Upper lobe of right lung (tissue), 1 donor: ENCODE data around the gene CHMP1A. TPM values are rescaled to one million over a fixed set of nuclear protein-coding genes. Genes with fewer than 3 reads are reported as not detected.
"Not testable (repeated sequence)": the region's sequence is repeated elsewhere in the genome, so short reads cannot be mapped to it uniquely, and the experiment has no call there.

ENCODE experiments used
- ATAC-seq: fragments of 200-7000 bp; cut with Tn5 transposase; one replicate; pipeline ENCODE4 v1.9.1; 2020; ENCODE audit warnings: mild to moderate bottlenecking, moderate library complexity
- DNase-seq: peaks from one replicate; pipeline ENCODE4 v3.0.0-alpha.2; 2020
- H3K27ac ChIP-seq: fragments of 200-600 bp; one replicate; pipeline ENCODE4 v1.8.0; 2022
- H3K27me3 ChIP-seq: fragments of 200-600 bp; one replicate; pipeline ENCODE4 v1.8.0; 2022; ENCODE audit warnings: mild to moderate bottlenecking
- H3K36me3 ChIP-seq: fragments of 200-600 bp; one replicate; pipeline ENCODE4 v1.8.0; 2022
- H3K4me1 ChIP-seq: fragments of 200-600 bp; one replicate; pipeline ENCODE4 v1.8.0; 2022
- H3K4me3 ChIP-seq: fragments of 200-600 bp; one replicate; pipeline ENCODE4 v1.8.0; 2022; ENCODE audit warnings: mild to moderate bottlenecking
- H3K9me3 ChIP-seq: fragments of 200-600 bp; one replicate; pipeline ENCODE4 v1.8.0; 2022
- CTCF ChIP-seq: fragments of 200-600 bp; IDR thresholded peaks from one replicate; pipeline ENCODE4 v1.8.0; 2022; ENCODE audit warnings: antibody characterized with exemption
- intact Hi-C: fragments of 100-400 bp; cut with DNase I; formaldehyde crosslinking; loops from one replicate; pipeline ENCODE4 v1.11.0; 2022
- total RNA-seq: library from RNA; stranded (reverse); fragmentation: NEBNext Ultra II Directional; extraction: Animal tissue kit (Norgen Biotek cat#: 25700); gene quantifications from one replicate; pipeline ENCODE4 v1.2.1, GENCODE V29; 2021
- donor health status: DM: no; HTN: yes; CAD: no; lungs with severe emphysema.

Gene CHMP1A
- total RNA-seq, 1 donor from 2014 or later = 74.0 TPM

- Histone ChIP-seq H3K4me1 (peaks cover 14% of the 10 kb centered on the region), H3K36me3 (peaks cover 5% of the 10 kb centered on the region)
- intact Hi-C loops = no loop called here
Measured at GRCh38 chr16:89697161-89697615, 39.7 kb upstream of the CHMP1A start.

GRCh38 chr16:89696670-89697128 is 39.2 kb upstream of the CHMP1A start:
- DNase-seq = no peak
- Histone ChIP-seq H3K27ac (no peak overlapping the region), H3K9me3 (no peaks in the 10 kb centered on the region), H3K4me3 (no peak overlapping the region), H3K36me3 (peaks cover 10% of the 10 kb centered on the region), H3K27me3 (no peaks in the 10 kb centered on the region), H3K4me1 (peaks cover 14% of the 10 kb centered on the region)
- ATAC-seq = no peak
- intact Hi-C loops = no loop called here
- TF ChIP-seq CTCF = no peak

More at GRCh38 chr16:89697161-89697615, 39.7 kb upstream of the CHMP1A start:
- H3K9me3 ChIP-seq = no peaks in the 10 kb centered on the region
- no peaks in the 10 kb centered on the region for H3K27me3 ChIP-seq
- DNase-seq = no peak
- H3K27ac ChIP-seq = no peak overlapping the region
- no peak for ATAC-seq
- no peak overlapping the region for H3K4me3 ChIP-seq
- no peak for TF ChIP-seq CTCF

- H3K4me3 ChIP-seq = no peak overlapping the region
- peaks cover 16% of the 10 kb centered on the region for H3K36me3 ChIP-seq
- no peaks in the 10 kb centered on the region for H3K27me3 ChIP-seq
- ATAC-seq = no peak
- no peak for TF ChIP-seq CTCF
- no peak for DNase-seq
- intact Hi-C loops = no loop called here
- no peaks in the 10 kb centered on the region for H3K9me3 ChIP-seq
- H3K4me1 ChIP-seq = peaks cover 14% of the 10 kb centered on the region
- H3K27ac ChIP-seq = no peak overlapping the region
Measured at GRCh38 chr16:89695875-89696669, 38.6 kb upstream of the CHMP1A start.

- TF ChIP-seq CTCF = no peak
Measured at GRCh38 chr16:89695086-89695874, 37.8 kb upstream of the CHMP1A start.

GRCh38 chr16:89694784-89695085 is 37.2 kb upstream of the CHMP1A start:
- DNase-seq, H3K9me3 ChIP-seq, H3K4me3 ChIP-seq, H3K27ac ChIP-seq, H3K27me3 ChIP-seq, intact Hi-C loops, H3K4me1 ChIP-seq, ATAC-seq: not testable (repeated sequence)
- peaks cover 16% of the 10 kb centered on the region for H3K36me3 ChIP-seq

More at GRCh38 chr16:89695086-89695874, 37.8 kb upstream of the CHMP1A start:
- H3K27me3 ChIP-seq = no peaks in the 10 kb centered on the region
- H3K4me1 ChIP-seq = peaks cover 7% of the 10 kb centered on the region
- no peak for DNase-seq
- no peak overlapping the region for H3K4me3 ChIP-seq
- H3K9me3 ChIP-seq = no peaks in the 10 kb centered on the region
- intact Hi-C loops = no loop called here
- no peak for ATAC-seq
- H3K27ac ChIP-seq = no peak overlapping the region
- peaks cover 16% of the 10 kb centered on the region for H3K36me3 ChIP-seq
